Measurements from ENCODE around the gene HSD17B1.

Gene HSD17B1

DNA sequence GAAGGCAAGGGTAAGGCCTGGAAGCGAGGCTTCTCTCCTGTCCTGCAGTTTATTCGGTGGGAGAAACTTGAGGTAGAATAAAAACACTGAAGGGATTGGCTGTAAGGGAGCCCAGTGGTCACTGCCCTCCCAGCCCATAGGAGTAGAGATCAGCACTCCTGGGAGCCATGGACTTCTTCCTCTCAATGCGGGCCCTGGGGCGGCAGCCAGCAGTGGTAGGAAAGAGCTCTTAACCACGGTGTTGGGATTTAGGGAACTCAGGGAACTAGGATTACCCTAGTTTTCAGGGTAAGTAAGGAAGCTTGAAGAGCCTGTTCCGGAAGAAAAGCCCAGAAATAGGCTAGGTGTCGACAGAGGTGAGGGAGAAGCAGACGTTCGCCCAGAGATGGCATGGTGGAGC, 40.5 kb upstream of the HSD17B1 start:
- DNase-seq (ENCODE audit: extremely low read depth, insufficient read length): no peak
- Histone ChIP-seq H3K36me3 (ENCODE audit: control insufficient read depth, insufficient read depth, low read length) (peaks cover 40% of the 10 kb centered on the region), H3K27me3 (replicated peaks; ENCODE audit: control insufficient read depth, insufficient read depth, low read length) (no peaks in the 10 kb centered on the region), H3K4me3 (replicated peaks; ENCODE audit: low read depth, low read length) (no peak overlapping the region)
- TF ChIP-seq, protein P1, sequence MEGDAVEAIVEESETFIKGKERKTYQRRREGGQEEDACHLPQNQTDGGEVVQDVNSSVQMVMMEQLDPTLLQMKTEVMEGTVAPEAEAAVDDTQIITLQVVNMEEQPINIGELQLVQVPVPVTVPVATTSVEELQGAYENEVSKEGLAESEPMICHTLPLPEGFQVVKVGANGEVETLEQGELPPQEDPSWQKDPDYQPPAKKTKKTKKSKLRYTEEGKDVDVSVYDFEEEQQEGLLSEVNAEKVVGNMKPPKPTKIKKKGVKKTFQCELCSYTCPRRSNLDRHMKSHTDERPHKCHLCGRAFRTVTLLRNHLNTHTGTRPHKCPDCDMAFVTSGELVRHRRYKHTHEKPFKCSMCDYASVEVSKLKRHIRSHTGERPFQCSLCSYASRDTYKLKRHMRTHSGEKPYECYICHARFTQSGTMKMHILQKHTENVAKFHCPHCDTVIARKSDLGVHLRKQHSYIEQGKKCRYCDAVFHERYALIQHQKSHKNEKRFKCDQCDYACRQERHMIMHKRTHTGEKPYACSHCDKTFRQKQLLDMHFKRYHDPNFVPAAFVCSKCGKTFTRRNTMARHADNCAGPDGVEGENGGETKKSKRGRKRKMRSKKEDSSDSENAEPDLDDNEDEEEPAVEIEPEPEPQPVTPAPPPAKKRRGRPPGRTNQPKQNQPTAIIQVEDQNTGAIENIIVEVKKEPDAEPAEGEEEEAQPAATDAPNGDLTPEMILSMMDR (IDR thresholded peaks at IDR 0.05; ENCODE audit: insufficient read depth, low read length, poor library complexity, severe bottlenecking): no peak

DNA sequence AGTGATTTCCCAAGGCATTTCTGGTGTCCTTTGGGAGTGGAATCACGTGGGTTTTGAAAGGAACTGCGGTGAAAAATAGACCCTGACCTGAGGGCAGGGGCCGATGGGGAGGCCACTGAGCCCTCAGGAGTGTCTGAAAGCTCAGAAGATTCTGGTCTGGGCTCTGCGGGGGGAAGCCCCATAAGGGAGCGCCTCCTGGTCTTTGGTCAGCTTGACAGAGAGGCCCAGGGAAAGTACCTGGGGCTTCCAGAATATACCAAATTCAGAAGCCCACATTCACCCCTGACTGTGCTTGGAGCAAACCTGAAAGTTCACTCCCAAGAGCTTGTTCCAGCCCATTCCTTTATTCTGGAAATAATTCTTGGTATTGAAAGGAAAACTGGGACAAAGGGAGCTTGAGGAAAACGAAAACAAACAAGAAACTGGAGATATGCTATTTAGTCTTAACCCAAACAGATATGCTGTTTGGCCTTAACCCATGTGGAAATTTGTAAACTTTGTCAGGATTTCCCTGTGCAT, 39.9 kb upstream of the HSD17B1 start:
- no peak overlapping the region for H3K4me3 ChIP-seq (replicated peaks; ENCODE audit: low read depth, low read length)
- TF ChIP-seq, protein P1 (IDR thresholded peaks at IDR 0.05; ENCODE audit: insufficient read depth, low read length, poor library complexity, severe bottlenecking): no peak
- H3K27me3 ChIP-seq (replicated peaks; ENCODE audit: control insufficient read depth, insufficient read depth, low read length): no peaks in the 10 kb centered on the region
- H3K36me3 ChIP-seq (ENCODE audit: control insufficient read depth, insufficient read depth, low read length): peaks cover 41% of the 10 kb centered on the region
- no peak for DNase-seq (ENCODE audit: extremely low read depth, insufficient read length)

DNA sequence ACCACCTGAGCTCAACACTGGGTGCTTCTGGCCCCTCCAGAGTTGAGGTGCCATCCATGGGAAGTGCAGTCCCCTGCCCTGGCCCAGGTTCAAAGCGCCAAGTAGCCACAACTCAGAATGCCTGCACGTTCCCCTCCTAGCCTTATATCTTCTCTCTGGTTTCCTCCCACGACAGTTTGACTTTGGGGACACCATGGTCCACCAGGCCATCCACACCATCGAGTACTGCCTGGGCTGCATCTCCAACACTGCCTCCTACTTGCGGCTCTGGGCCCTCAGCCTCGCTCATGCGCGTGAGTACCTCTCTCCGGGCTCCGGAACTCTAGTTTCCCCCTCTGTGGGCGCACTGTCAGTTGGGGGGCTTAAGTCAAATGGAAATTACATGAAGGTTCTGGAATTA, 39.0 kb upstream of the HSD17B1 start:
- no peaks in the 10 kb centered on the region for H3K27me3 ChIP-seq (replicated peaks; ENCODE audit: control insufficient read depth, insufficient read depth, low read length)
- no peak overlapping the region for H3K4me3 ChIP-seq (replicated peaks; ENCODE audit: low read depth, low read length)
- peaks cover 38% of the 10 kb centered on the region for H3K36me3 ChIP-seq (ENCODE audit: control insufficient read depth, insufficient read depth, low read length)
- TF ChIP-seq, protein P1 (IDR thresholded peaks at IDR 0.05; ENCODE audit: insufficient read depth, low read length, poor library complexity, severe bottlenecking): no peak
- no peak for DNase-seq (ENCODE audit: extremely low read depth, insufficient read length)

DNA sequence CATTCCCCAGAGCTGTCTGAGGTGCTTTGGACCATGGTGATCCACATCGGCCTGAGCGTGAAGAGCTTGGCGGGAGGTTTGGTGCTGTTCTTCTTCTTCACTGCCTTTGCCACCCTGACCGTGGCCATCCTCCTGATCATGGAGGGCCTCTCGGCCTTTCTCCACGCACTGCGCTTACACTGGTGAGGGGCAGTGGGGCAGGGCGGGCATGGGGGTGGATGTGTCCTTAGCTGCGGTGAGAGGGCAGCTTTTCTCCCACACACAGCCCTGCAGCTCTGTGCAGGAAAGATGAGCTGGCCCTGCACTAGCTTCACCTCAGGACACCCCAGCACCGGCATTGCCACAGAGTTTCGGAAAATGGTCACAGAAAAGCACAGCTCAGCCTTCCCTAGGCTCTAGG, 38.4 kb upstream of the HSD17B1 start:
- DNase-seq (ENCODE audit: extremely low read depth, insufficient read length): no peak
- Histone ChIP-seq H3K27me3 (replicated peaks; ENCODE audit: control insufficient read depth, insufficient read depth, low read length) (no peaks in the 10 kb centered on the region), H3K36me3 (ENCODE audit: control insufficient read depth, insufficient read depth, low read length) (peaks cover 36% of the 10 kb centered on the region), H3K4me3 (replicated peaks; ENCODE audit: low read depth, low read length) (no peak overlapping the region)
- TF ChIP-seq, protein P1 (IDR thresholded peaks at IDR 0.05; ENCODE audit: insufficient read depth, low read length, poor library complexity, severe bottlenecking): no peak

DNA sequence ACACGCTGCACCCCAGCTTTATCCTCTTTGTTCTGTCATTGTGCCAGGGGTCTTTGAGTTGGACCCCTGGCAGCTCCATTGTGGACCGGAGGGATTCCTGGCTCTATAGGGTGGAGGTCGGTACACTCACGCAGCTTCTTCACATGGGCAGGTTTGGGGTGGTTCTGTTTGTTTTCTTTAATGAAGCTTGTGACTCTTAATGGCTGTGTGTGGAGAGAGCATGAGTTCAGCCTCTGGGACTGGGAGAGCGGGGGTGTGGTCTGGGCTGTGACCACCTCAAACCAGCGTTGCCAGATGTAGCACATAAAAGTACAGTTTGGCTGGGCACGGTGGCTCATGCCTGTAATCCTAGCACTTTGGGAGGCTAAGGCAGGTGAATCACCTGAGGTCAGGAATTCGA, 37.9 kb upstream of the HSD17B1 start:
- no peak for DNase-seq (ENCODE audit: extremely low read depth, insufficient read length)
- no peak overlapping the region for H3K4me3 ChIP-seq (replicated peaks; ENCODE audit: low read depth, low read length)
- peaks cover 33% of the 10 kb centered on the region for H3K36me3 ChIP-seq (ENCODE audit: control insufficient read depth, insufficient read depth, low read length)
- no peaks in the 10 kb centered on the region for H3K27me3 ChIP-seq (replicated peaks; ENCODE audit: control insufficient read depth, insufficient read depth, low read length)
- TF ChIP-seq, protein P1 (IDR thresholded peaks at IDR 0.05; ENCODE audit: insufficient read depth, low read length, poor library complexity, severe bottlenecking): no peak

DNA sequence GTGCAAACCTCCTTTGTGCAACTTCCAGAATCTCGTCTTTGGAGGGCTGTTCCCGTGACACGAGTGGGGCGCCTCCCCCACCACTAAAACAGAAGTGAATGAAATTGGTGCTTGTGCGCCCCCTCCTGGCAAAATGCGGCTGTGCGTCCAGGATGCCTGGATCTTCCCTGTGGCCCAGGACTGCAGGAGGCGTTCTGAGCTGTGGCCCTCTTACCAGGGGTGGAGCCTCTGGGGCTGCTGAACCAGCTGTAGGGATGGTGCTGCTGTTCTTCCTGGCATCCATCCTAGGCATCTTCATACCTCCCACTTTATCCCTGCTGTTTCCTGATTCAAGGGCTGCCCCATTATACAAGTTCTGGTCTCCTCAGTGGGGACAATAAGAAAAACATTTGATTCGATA, 35.2 kb upstream of the HSD17B1 start:
- Histone ChIP-seq H3K36me3 (ENCODE audit: control insufficient read depth, insufficient read depth, low read length) (peaks cover 44% of the 10 kb centered on the region), H3K27me3 (replicated peaks; ENCODE audit: control insufficient read depth, insufficient read depth, low read length) (no peaks in the 10 kb centered on the region), H3K4me3 (replicated peaks; ENCODE audit: low read depth, low read length) (no peak overlapping the region)
- DNase-seq (ENCODE audit: extremely low read depth, insufficient read length): peak; percentile 57
- TF ChIP-seq, protein P1 (IDR thresholded peaks at IDR 0.05; ENCODE audit: insufficient read depth, low read length, poor library complexity, severe bottlenecking): peak; percentile 92

Data from GM06990 (cell line).